HCT116 (cell line): ENCODE results near the gene GNAO1. TPM values are rescaled to one million over a fixed set of nuclear protein-coding genes. Genes with fewer than 3 reads are reported as not detected.

Experiments used
- ATAC-seq: fragments of 200-7000 bp; cut with Tn5 transposase; 2 replicates; pipeline ENCODE4 v1.9.1; 2020; ENCODE audit warnings: mild to moderate bottlenecking, moderate library complexity
- BruUV-seq: library from RNA; stranded (reverse); fragments of 400-500 nt; replicated peaks from 2 replicates; lab custom pipeline; 2021; lab: Mats Ljungman, UMichigan
- CTCF ChIA-PET: fragments of 300-600 bp; sonication (Branson Sonifier 250); formaldehyde crosslinking; loops from one replicate; lab custom pipeline; 2021; ENCODE audit warnings: antibody characterized with exemption; lab: Charles Lee
- POLR2A ChIA-PET: fragments of 300-600, 350-600 bp; sonication (Branson Sonifier 250); formaldehyde crosslinking; loops from one replicate; lab custom pipeline; 2021; ENCODE audit warnings: antibody characterized with exemption; lab: Charles Lee
- RAD21 ChIA-PET, 2 experiments: fragments of 300-600 bp; sonication (Branson Sonifier 250); formaldehyde crosslinking; loops; one replicate each; lab custom pipeline; 2023; ENCODE audit warnings: low total read pairs in 2 of 2; ENCODE audit not compliant: uncharacterized antibody in 2 of 2, unreplicated experiment in 2 of 2, low non-redundant PET in 1 of 2; lab: Charles Lee
- DNase-seq: peaks from one replicate; pipeline ENCODE4 v3.0.0-alpha.2; 2010; ENCODE audit warnings: low read depth, low spot score
- H2AFZ ChIP-seq: fragments of 200-600 bp; shearing (Covaris generic), sonication (generic); 2 replicates; pipeline ENCODE4 v1.6.1; 2017; ENCODE audit warnings: low read depth, mixed run types, mixed read lengths, antibody characterized with exemption, low read length; ENCODE audit not compliant: poor library complexity, severe bottlenecking
- H3K27ac ChIP-seq: 2 replicates; pipeline ENCODE4 v1.5.1; 2012; ENCODE audit warnings: low read depth, low read length
- H3K27me3 ChIP-seq: fragments of 200-600 bp; sonication (generic); 2 replicates; pipeline ENCODE4 v1.6.1; 2016; ENCODE audit warnings: mixed run types, low read length, mixed read lengths; ENCODE audit not compliant: insufficient read depth
- H3K36me3 ChIP-seq, 2 experiments: fragments of 200-500 bp in 1 of 2; fragments of 200-600 bp in 1 of 2; sonication (Bioruptor generic) in 1 of 2; sonication (generic) in 1 of 2; 2 replicates each; pipeline versions ENCODE4 v1.5.1 to v1.6.1; 2014 to 2016; ENCODE audit warnings: low read length in 2 of 2, inconsistent platforms in 1 of 2, mixed read lengths in 1 of 2, mixed run types in 1 of 2; ENCODE audit not compliant: insufficient read depth in 2 of 2, control insufficient read depth in 1 of 2
- H3K4me1 ChIP-seq, 2 experiments: fragments of 200-600 bp in 1 of 2; sonication (generic) in 1 of 2; 2 replicates each; pipeline versions ENCODE4 v1.5.1 to v1.6.1; 2012 to 2017; ENCODE audit warnings: low read length in 2 of 2, inconsistent platforms in 1 of 2, mild to moderate bottlenecking in 1 of 2, mixed read lengths in 1 of 2, mixed run types in 1 of 2, moderate library complexity in 1 of 2; ENCODE audit not compliant: insufficient read depth in 2 of 2, control insufficient read depth in 1 of 2
- H3K4me2 ChIP-seq: fragments of 200-600 bp; sonication (generic); 2 replicates; pipeline ENCODE4 v1.6.1; 2017; ENCODE audit warnings: mixed run types, low read length, mixed read lengths
- H3K4me3 ChIP-seq, 2 experiments: fragments of 200-600 bp in 1 of 2; sonication (generic) in 1 of 2; replicated peaks in 1 of 2; 2 replicates each; pipeline ENCODE4 v1.5.1; 2011 to 2016; ENCODE audit warnings: low read length in 2 of 2, control low read depth in 1 of 2, low read depth in 1 of 2, mild to moderate bottlenecking in 1 of 2, mixed read lengths in 1 of 2, mixed run types in 1 of 2
- H3K79me2 ChIP-seq: fragments of 200-600 bp; sonication (generic); 2 replicates; pipeline ENCODE4 v1.6.1; 2017; ENCODE audit warnings: mild to moderate bottlenecking, mixed run types, low read length, moderate library complexity, mixed read lengths; ENCODE audit not compliant: insufficient read depth
- H3K9ac ChIP-seq: fragments of 200-600 bp; sonication (generic); 2 replicates; pipeline ENCODE4 v1.6.1; 2016; ENCODE audit warnings: low read length, mixed read lengths
- H3K9me2 ChIP-seq: fragments of 200-600 bp; sonication (generic), shearing (Covaris generic); 2 replicates; pipeline ENCODE4 v1.6.1; 2017; ENCODE audit warnings: mixed run types, mild to moderate bottlenecking, moderate library complexity; ENCODE audit not compliant: insufficient read depth
- H3K9me3 ChIP-seq, 2 experiments: fragments of 200-500 bp in 1 of 2; fragments of 200-600 bp in 1 of 2; sonication (Bioruptor generic) in 1 of 2; sonication (generic) in 1 of 2; 2 replicates each; pipeline ENCODE4 v1.6.1; 2014 to 2017; ENCODE audit warnings: low read length in 2 of 2, mixed read lengths in 2 of 2, inconsistent platforms in 1 of 2, low read depth in 1 of 2, mild to moderate bottlenecking in 1 of 2, mixed run types in 1 of 2, moderate library complexity in 1 of 2; ENCODE audit not compliant: control insufficient read depth in 1 of 2, insufficient read depth in 1 of 2
- H4K20me1 ChIP-seq: fragments of 200-600 bp; sonication (generic), shearing (Covaris generic); 2 replicates; pipeline ENCODE4 v1.6.1; 2017; ENCODE audit warnings: mixed run types, mild to moderate bottlenecking, moderate library complexity; ENCODE audit not compliant: insufficient read depth
- ATF3 ChIP-seq: IDR thresholded peaks from 2 replicates; pipeline ENCODE4 v1.6.1; 2012
- CBX3 ChIP-seq: IDR thresholded peaks from 2 replicates; pipeline ENCODE4 v1.6.1; 2012; ENCODE audit warnings: low read depth
- CTCF ChIP-seq, 3 experiments: fragments of 200-600 bp in 1 of 3; sonication (generic) in 1 of 3; IDR thresholded peaks in 2 of 3; conservative IDR thresholded peaks in 1 of 3; 2 replicates each; pipeline ENCODE4 v1.5.1; 2012 to 2017; ENCODE audit warnings: low read depth in 2 of 3, low read length in 2 of 3, antibody characterized with exemption in 1 of 3, borderline replicate concordance in 1 of 3, control low read depth in 1 of 3, mild to moderate bottlenecking in 1 of 3, mixed read lengths in 1 of 3, mixed run types in 1 of 3, moderate library complexity in 1 of 3; ENCODE audit not compliant: insufficient read depth in 1 of 3
- EGR1 ChIP-seq: IDR thresholded peaks from 2 replicates; pipeline ENCODE4 v1.6.1; 2012; ENCODE audit warnings: low read depth
- ELF1 ChIP-seq: IDR thresholded peaks from 2 replicates; pipeline ENCODE4 v1.6.1; 2012; ENCODE audit warnings: low read depth, borderline replicate concordance
- EZH2 ChIP-seq: fragments of 200-600 bp; sonication (generic); IDR thresholded peaks from 2 replicates; pipeline ENCODE4 v1.6.1; 2017; ENCODE audit warnings: antibody characterized with exemption, mixed run types
- EZH2phosphoT487 ChIP-seq: fragments of 200-600 bp; IDR thresholded peaks from 2 replicates; pipeline ENCODE4 v1.6.1; 2018; ENCODE audit warnings: antibody characterized with exemption, borderline replicate concordance
- FOSL1 ChIP-seq: IDR thresholded peaks from 2 replicates; pipeline ENCODE4 v1.6.1; 2012; ENCODE audit warnings: low read depth
- JUND ChIP-seq: IDR thresholded peaks from 2 replicates; pipeline ENCODE4 v1.6.1; 2012
- MAX ChIP-seq: IDR thresholded peaks from 2 replicates; pipeline ENCODE4 v1.6.1; 2012
- POLR2A ChIP-seq: IDR thresholded peaks from 2 replicates; pipeline ENCODE4 v1.7.0; 2011; ENCODE audit warnings: borderline replicate concordance; ENCODE audit not compliant: insufficient read depth, insufficient read length; ENCODE audit errors: extremely low read depth
- RAD21 ChIP-seq: IDR thresholded peaks from 2 replicates; pipeline ENCODE4 v1.6.1; 2012; ENCODE audit warnings: low read depth, mild to moderate bottlenecking
- SIN3A ChIP-seq: IDR thresholded peaks from 2 replicates; pipeline ENCODE4 v1.6.1; 2012; ENCODE audit warnings: low read depth
- SRF ChIP-seq: IDR thresholded peaks from 2 replicates; pipeline ENCODE4 v1.6.1; 2012; ENCODE audit warnings: low read depth
- ZBTB33 ChIP-seq: IDR thresholded peaks from 2 replicates; pipeline ENCODE4 v1.6.1; 2011; ENCODE audit warnings: mild to moderate bottlenecking, low read length, moderate library complexity; ENCODE audit not compliant: insufficient replicate concordance; ENCODE audit errors: extremely low read depth
- ZFX ChIP-seq: fragments of 450-650 bp; IDR thresholded peaks from 2 replicates; pipeline ENCODE4 v1.6.1; 2017
- ZNF274 ChIP-seq: fragments of 200-500 bp; sonication (Bioruptor generic); IDR thresholded peaks from 2 replicates; pipeline ENCODE4 v1.6.1; 2014; ENCODE audit warnings: mild to moderate bottlenecking, low read depth, low read length, inconsistent platforms
- intact Hi-C: fragments of 100-400 bp; cut with micrococcal nuclease; formaldehyde crosslinking; loops from 2 replicates; pipeline ENCODE4 v1.10.0; 2022
- total RNA-seq: library from RNA; stranded (reverse); gene quantifications from one replicate; pipeline ENCODE4 v1.2.1, GENCODE V29; 2021; ENCODE audit not compliant: unreplicated experiment

The GNAO1 gene
- total RNA-seq, 1 experiment from 2014 or later = 0.12 TPM

- Histone ChIP-seq H3K27ac (no peak overlapping the region), H3K4me1 (no peaks in the 10 kb centered on the region), H3K4me3 (no peak overlapping the region), H3K9me2 (no peaks in the 10 kb centered on the region), H4K20me1 (no peaks in the 10 kb centered on the region), H3K79me2 (no peaks in the 10 kb centered on the region), H3K27me3 (peaks cover 35% of the 10 kb centered on the region), H3K9me3 (no peaks in the 10 kb centered on the region), H2AFZ (no peak overlapping the region), H3K36me3 (no peaks in the 10 kb centered on the region), H3K9ac (no peak overlapping the region), H3K4me2 (no peak overlapping the region)
- TF ChIP-seq POLR2A (no peak), EGR1 (no peak), ZFX (no peak), FOSL1 (no peak), EZH2phosphoT487 (no peak), ELF1 (no peak), ATF3 (no peak), JUND (no peak), ZBTB33 (no peak), CBX3 (no peak), MAX (no peak), RAD21 (no peak), CTCF (IDR thresholded peaks at IDR 0.05 in 2 of 3, conservative IDR thresholded peaks at IDR 0.05 in 1 of 3; ENCODE audit: borderline replicate concordance in 1 of 3, insufficient read depth in 1 of 3, low read depth in 2 of 3, low read length in 2 of 3) (no peak), EZH2 (no peak), SIN3A (no peak), SRF (no peak), ZNF274 (no peak)
- CTCF ChIA-PET = no interaction called here
- no peak for DNase-seq
- POLR2A ChIA-PET = no interaction called here
- no TSS peak for BruUV-seq
- RAD21 ChIA-PET = no interaction called here
- intact Hi-C loops = no loop called here
- ATAC-seq = no peak
Measured at GRCh38 chr16:56192635-56192945, 1.3 kb downstream of the GNAO1 start.
